Epithelial cell of esophagus (primary cell): Measurements from ENCODE around the gene LNX2.

ENCODE experiments used
- DNase-seq: peaks from one replicate; pipeline ENCODE4 v3.0.0; 2010; ENCODE audit warnings: low read depth
- H3K4me3 ChIP-seq: 2 replicates; pipeline ENCODE4 v1.5.1; 2011; ENCODE audit warnings: mild to moderate bottlenecking, low read length, control low read depth
- TF ChIP-seq, protein P1 (sequence below): IDR thresholded peaks from 2 replicates; pipeline ENCODE4 v1.5.1; 2011; ENCODE audit warnings: low read depth, mild to moderate bottlenecking, low read length, control low read depth, inconsistent platforms; ENCODE audit not compliant: insufficient read depth; ENCODE audit errors: missing control alignments

LNX2 gene

DNA sequence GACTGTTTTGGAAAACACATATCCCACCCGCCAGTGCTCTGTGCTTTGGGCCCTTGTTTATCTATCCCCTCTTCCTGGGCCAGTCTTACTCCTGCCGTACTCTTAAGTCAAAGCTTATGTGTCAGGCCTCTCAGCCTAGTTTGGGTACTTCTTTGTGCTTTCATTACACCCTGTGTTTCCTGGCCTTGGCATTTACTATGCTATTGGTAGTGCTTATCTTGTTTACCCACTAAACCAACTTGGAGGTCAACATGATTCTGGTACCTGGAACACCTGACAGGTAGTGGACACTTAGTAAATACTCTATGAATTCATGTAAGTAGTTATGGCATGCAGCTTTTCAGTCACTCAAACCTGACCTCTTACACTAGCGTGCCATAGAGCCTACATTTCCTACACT is 3.7 kb upstream of the LNX2 start:
- no peak for DNase-seq
- H3K4me3 ChIP-seq = no peak overlapping the region
- TF ChIP-seq, protein P1, sequence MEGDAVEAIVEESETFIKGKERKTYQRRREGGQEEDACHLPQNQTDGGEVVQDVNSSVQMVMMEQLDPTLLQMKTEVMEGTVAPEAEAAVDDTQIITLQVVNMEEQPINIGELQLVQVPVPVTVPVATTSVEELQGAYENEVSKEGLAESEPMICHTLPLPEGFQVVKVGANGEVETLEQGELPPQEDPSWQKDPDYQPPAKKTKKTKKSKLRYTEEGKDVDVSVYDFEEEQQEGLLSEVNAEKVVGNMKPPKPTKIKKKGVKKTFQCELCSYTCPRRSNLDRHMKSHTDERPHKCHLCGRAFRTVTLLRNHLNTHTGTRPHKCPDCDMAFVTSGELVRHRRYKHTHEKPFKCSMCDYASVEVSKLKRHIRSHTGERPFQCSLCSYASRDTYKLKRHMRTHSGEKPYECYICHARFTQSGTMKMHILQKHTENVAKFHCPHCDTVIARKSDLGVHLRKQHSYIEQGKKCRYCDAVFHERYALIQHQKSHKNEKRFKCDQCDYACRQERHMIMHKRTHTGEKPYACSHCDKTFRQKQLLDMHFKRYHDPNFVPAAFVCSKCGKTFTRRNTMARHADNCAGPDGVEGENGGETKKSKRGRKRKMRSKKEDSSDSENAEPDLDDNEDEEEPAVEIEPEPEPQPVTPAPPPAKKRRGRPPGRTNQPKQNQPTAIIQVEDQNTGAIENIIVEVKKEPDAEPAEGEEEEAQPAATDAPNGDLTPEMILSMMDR = no peak

DNA sequence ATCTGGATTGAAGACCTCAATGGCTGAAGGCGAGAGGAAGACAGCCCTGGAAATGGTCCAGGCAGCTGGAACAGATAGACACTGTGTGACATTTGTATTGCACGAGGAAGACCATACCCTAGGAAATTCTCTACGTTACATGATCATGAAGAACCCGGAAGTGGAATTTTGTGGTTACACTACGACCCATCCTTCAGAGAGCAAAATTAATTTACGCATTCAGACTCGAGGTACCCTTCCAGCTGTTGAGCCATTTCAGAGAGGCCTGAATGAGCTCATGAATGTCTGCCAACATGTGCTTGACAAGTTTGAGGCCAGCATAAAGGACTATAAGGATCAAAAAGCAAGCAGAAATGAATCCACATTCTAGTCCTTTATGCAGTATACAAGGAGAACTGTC is 2.6 kb upstream of the LNX2 start:
- peak overlapping the region; percentile 83 for H3K4me3 ChIP-seq
- TF ChIP-seq, protein P1 = no peak

DNA sequence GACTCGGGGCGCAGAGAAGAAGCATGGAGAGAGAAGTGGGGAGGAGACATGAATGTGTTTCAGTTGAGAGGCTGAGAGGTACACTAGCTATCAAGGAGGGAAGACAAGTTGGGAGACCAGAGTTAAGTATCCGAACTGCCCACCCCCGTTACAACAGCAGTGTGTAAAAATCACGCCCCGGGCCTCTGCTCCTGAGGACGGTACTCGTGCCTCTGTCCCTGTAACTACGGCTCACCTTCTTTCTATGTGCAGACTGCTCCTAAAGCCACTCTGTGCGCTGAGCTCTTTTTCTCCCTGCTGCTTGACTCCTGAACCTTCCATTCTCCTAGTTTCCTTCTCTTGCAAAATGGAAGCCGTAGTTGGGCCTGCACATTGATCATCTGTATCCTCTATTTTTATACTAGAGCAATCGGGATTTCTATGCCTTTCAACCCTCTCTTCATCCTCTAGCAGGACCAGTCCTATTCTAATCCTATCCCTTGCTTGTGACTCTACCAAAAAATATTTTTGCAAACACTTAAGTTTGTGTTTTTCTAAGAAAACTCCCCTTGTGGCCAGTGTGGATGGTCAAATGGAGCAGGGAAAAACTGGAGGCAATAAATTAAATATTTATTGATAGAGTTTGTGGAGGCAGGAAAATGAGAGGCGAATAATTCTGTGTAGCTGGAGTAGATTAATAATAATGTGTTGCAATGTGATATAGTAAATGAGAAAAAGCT is 1.9 kb upstream of the LNX2 start:
- DNase-seq = no peak
- TF ChIP-seq, protein P1 = no peak
- H3K4me3 ChIP-seq = peak overlapping the region; percentile 83

More for the DNA sequence above, 2.6 kb upstream of the LNX2 start:
- no peak for DNase-seq

DNA sequence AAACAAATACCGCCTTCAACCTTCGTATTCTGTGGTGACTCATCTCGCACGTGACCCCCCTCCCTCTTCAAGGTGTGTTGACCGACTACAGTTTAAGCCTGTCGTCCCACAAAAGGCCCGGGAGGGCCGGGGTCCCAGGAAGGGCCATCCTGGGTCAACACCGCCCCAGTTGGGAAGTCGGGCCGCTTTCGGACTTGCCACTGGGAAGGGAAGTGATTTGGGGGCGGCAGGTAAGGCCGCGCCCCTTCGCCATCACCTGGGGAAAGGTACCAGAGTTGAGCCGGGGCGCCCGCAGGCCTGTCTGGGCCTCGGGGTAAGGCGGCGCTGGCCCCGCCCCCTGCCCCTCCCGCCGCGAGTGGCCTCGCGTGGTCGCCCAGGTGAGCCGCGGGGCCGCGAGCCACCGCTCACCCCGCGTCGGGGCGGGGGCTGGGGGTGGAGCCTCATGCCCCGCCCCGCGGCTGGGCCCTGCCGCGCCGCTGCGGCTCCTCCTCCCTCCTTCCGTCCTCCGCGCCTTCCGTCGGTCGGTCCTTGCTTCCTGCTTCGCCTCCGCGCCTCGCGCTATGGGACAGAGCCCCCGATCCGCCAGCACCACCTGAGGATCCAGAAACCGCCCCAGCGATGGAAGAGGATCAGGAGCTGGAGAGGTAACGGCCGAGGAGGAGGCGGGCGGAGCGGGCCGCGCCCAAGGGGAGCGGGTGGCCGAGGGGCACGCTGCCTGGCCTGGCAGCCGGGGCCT is 1.2 kb upstream of the LNX2 start, which contains the start of gene POLR1D:
Gene POLR1D, plus strand, starts transcription at position 527 of the 736 bp plus-strand sequence. Its CDS starts 92 bp downstream, at position 619.
- peak within 1 kb of the TSS; percentile 83 for H3K4me3 ChIP-seq
- TF ChIP-seq, protein P1 = no peak
- peak; percentile 94 for DNase-seq

DNA sequence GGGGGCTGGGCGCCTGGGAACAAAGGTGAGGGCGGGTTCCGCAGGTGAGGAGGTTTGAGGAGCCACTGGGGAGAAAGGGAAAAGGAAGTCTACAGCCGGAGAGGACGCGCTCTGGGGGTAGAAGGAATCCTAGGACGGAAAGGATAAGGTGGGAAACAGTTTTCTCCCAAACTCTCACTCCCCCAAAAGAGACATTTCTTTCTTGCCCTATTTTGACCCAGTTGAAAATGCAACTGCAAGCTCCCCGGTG is 712 bp upstream of the LNX2 start:
- peak overlapping the region; percentile 81 for H3K4me3 ChIP-seq
- TF ChIP-seq, protein P1 = no peak
- DNase-seq = peak; percentile 70

DNA sequence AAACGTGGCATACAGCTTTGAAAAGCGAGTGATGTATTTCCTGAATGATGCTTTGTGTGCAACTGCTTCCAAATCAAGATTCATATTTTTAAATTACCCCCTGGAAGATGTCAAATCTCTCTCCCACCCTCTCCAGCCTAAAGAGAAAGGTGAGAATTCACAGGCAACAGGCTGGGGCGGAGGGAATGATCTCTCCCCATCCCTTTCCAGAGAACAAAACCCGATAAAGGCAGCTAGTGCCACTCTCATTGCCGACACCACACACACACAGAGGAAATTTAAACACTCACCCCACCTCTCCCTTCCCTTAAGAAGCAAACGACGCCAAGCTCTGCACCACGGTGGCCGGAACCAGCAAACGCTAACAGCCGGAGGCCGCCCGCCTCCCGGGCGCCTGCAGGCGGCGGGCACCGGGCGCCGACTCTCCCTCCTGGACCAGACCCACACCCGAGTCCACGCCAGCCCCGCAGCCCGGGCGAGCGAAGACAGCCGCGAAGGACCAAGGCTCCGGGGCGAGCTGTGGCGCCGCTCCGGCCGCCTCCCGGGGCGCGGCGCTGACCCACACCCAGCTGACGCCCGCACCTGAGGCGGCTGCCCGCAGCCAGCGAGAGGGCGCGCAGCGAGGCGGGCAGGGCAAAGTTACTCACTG is 477 bp downstream of the LNX2 start:
- H3K4me3 ChIP-seq = peak overlapping the region; percentile 81
- no peak for DNase-seq
- TF ChIP-seq, protein P1 = no peak
